ENCODE data around the gene WDR37. TPM values are rescaled to one million over a fixed set of nuclear protein-coding genes. Genes with fewer than 3 reads are reported as not detected.

The WDR37 gene
- total and polyA plus RNA-seq, 10 of the 15 experiments (the other 5 are each of a cell fraction or from before 2014, with no cell fraction given) = 1.9 to 11.1 (median 7.1) TPM

DNA sequence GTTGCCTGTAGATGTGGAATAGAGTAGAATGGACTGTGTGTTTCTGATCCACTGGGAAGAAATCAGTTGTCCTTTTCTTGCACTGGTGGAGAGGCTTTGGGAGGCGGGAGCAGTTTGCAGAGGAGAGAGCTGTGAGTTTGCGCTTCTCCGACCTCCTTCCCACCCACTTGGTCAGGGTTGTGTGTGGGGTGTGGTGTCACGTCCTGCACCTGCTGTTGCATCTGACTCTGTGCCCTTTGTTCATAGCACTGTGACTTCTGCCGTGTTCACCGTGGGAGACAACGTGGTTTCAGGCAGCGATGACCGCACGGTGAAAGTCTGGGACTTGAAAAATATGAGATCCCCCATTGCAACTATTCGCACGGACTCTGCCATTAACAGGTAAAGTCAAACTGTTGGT lies 67.8 kb downstream of the WDR37 start:
- Histone ChIP-seq H4K20me1 (ENCODE audit: control insufficient read depth, insufficient read depth) (no peaks in the 10 kb centered on the region), H3K27ac (ENCODE audit: control insufficient read depth, insufficient read depth) (no peak overlapping the region), H3K36me3 (ENCODE audit: control insufficient read depth in 2 of 2, insufficient read depth in 2 of 2, low read length in 1 of 2) (peaks cover 16 to 41% of the 10 kb centered on the region in 2 experiments), H3K79me2 (ENCODE audit: control insufficient read depth, insufficient read depth, low read length) (no peaks in the 10 kb centered on the region), H3K9me3 (replicated peaks; ENCODE audit: control insufficient read depth, insufficient read depth, low read length) (no peaks in the 10 kb centered on the region), H3K27me3 (replicated peaks in 1 of 2; ENCODE audit: control insufficient read depth in 2 of 2, insufficient read depth in 2 of 2, low read length in 1 of 2) (no peaks in the 10 kb centered on the region), H3K9ac (ENCODE audit: control insufficient read depth, insufficient read depth, low read length) (no peak overlapping the region), H3K4me2 (ENCODE audit: control insufficient read depth, insufficient read depth) (no peak overlapping the region), H3K4me1 (ENCODE audit: control insufficient read depth, insufficient read depth, low read length) (no peaks in the 10 kb centered on the region), H2AFZ (ENCODE audit: control insufficient read depth, low read depth, low read length) (no peak overlapping the region), H3K4me3 (no peak overlapping the region)
- in situ Hi-C loops (cut with MboI) (no loop called here), intact Hi-C loops (cut with micrococcal nuclease; ENCODE audit: unreplicated experiment) (no loop called here)
- CTCF ChIA-PET = no interaction called here
- no peak for ATAC-seq
- BruUV-seq (replicated peaks) = no TSS peak
- RAD21 ChIA-PET (ENCODE audit: unreplicated experiment) = no interaction called here
- TF ChIP-seq FOXM1 (IDR thresholded peaks at IDR 0.05; ENCODE audit: low read depth, low read length) (no peak), SUPT20H (IDR thresholded peaks at IDR 0.05; ENCODE audit: borderline replicate concordance, control insufficient read depth, low read depth, low read length) (no peak), NR2F1 (conservative IDR thresholded peaks at IDR 0.05) (no peak), HDAC2 (IDR thresholded peaks at IDR 0.05) (no peak), BCL11A (IDR thresholded peaks at IDR 0.05; ENCODE audit: low read depth, low read length) (no peak), TAF1 (IDR thresholded peaks at IDR 0.05; ENCODE audit: borderline replicate concordance, low read depth, low read length) (no peak), PAX8 (IDR thresholded peaks at IDR 0.05) (no peak), YBX1 (IDR thresholded peaks at IDR 0.05) (no peak)
- TF ChIP-seq, protein P1, sequence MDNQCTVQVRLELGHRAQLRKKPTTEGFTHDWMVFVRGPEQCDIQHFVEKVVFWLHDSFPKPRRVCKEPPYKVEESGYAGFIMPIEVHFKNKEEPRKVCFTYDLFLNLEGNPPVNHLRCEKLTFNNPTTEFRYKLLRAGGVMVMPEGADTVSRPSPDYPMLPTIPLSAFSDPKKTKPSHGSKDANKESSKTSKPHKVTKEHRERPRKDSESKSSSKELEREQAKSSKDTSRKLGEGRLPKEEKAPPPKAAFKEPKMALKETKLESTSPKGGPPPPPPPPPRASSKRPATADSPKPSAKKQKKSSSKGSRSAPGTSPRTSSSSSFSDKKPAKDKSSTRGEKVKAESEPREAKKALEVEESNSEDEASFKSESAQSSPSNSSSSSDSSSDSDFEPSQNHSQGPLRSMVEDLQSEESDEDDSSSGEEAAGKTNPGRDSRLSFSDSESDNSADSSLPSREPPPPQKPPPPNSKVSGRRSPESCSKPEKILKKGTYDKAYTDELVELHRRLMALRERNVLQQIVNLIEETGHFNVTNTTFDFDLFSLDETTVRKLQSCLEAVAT (IDR thresholded peaks at IDR 0.05) = no peak
- no peak for FAIRE-seq
- SMC1A ChIA-PET (ENCODE audit: uncharacterized antibody, unreplicated experiment) = no interaction called here
- POLR2A ChIA-PET = no interaction called here
- 93% methylated on average over 12 of the region's 12 CpGs for WGBS (ENCODE audit: insufficient coverage, insufficient replicate concordance, low lambda C conversion rate, missing lambda C conversion rate)
- DNase-seq (ENCODE audit: low read depth, low spot score) = no peak

Measured in GM12878 (cell line).